HEK293 (cell line): Measurements from ENCODE around the gene EED.

ENCODE experiments used
- CTCF ChIA-PET: fragments of 350-600 bp; formaldehyde crosslinking; extraction: SDS; loops from one replicate; lab custom pipeline; 2021; ENCODE audit warnings: antibody characterized with exemption; lab: Yijun Ruan, JAX
- POLR2A ChIA-PET: fragments of 300-600 bp; formaldehyde crosslinking; extraction: SDS; loops from one replicate; lab custom pipeline; 2020; ENCODE audit warnings: antibody characterized with exemption, inconsistent platforms; lab: Yijun Ruan, JAX
- H3K27ac ChIP-seq: fragments of 200-500 bp; sonication (Bioruptor generic); 2 replicates; pipeline ENCODE4 v1.5.1; 2014; ENCODE audit warnings: low read depth, low read length, control low read depth, inconsistent platforms; ENCODE audit errors: extremely low read depth
- H3K36me3 ChIP-seq, 2 experiments: fragments of 200-500 bp in 1 of 2; sonication (Bioruptor generic) in 1 of 2; 1 replicate in 1 of 2; 2 replicates in 1 of 2; pipeline ENCODE4 v1.5.1; 2014 to 2017; ENCODE audit warnings: inconsistent platforms in 2 of 2, low read length in 2 of 2; ENCODE audit not compliant: control insufficient read depth in 2 of 2, insufficient read depth in 1 of 2
- H3K4me1 ChIP-seq: fragments of 200-500 bp; sonication (Bioruptor generic); 2 replicates; pipeline ENCODE4 v1.5.1; 2014; ENCODE audit warnings: mild to moderate bottlenecking, low read length, inconsistent platforms; ENCODE audit not compliant: control insufficient read depth, insufficient read depth
- H3K4me3 ChIP-seq: 2 replicates; pipeline ENCODE4 v1.5.1; 2011; ENCODE audit warnings: low read depth, mild to moderate bottlenecking, control low read depth, low read length, moderate library complexity
- H3K9me3 ChIP-seq: fragments of 200-500 bp; sonication (Bioruptor generic); 2 replicates; pipeline ENCODE4 v1.5.1; 2014; ENCODE audit warnings: low read depth, low read length, inconsistent platforms; ENCODE audit not compliant: control insufficient read depth, insufficient read depth
- GLI4 ChIP-seq: fragments of 450-650 bp; formaldehyde crosslinking; IDR thresholded peaks from 2 replicates; pipeline ENCODE4 v1.5.1; 2016; ENCODE audit warnings: missing biosample characterization, missing genetic modification characterization
- MEIS1 ChIP-seq: sonication (generic); formaldehyde crosslinking; IDR thresholded peaks from 2 replicates; pipeline ENCODE4 v1.8.1; 2022; ENCODE audit warnings: missing genetic modification reagents, mild to moderate bottlenecking, borderline replicate concordance
- MYNN ChIP-seq: fragments of 450-650 bp; formaldehyde crosslinking; IDR thresholded peaks from 2 replicates; pipeline ENCODE4 v1.5.1; 2016; ENCODE audit warnings: missing biosample characterization, missing genetic modification characterization, borderline replicate concordance
- PBX3 ChIP-seq: sonication (generic); formaldehyde crosslinking; IDR thresholded peaks from 2 replicates; pipeline ENCODE4 v1.8.1; 2022; ENCODE audit warnings: mild to moderate bottlenecking, moderate library complexity, missing genetic modification reagents
- PRDM1 ChIP-seq: fragments of 450-650 bp; formaldehyde crosslinking; IDR thresholded peaks from 2 replicates; pipeline ENCODE4; 2016; ENCODE audit warnings: missing biosample characterization, missing genetic modification characterization
- SALL2 ChIP-seq: fragments of 450-650 bp; formaldehyde crosslinking; IDR thresholded peaks from 2 replicates; pipeline ENCODE4 v1.5.0; 2017; ENCODE audit warnings: missing biosample characterization, mild to moderate bottlenecking, missing genetic modification characterization, borderline replicate concordance
- SP3 ChIP-seq: fragments of 450-650 bp; formaldehyde crosslinking; IDR thresholded peaks from 2 replicates; pipeline ENCODE4 v1.5.1; 2016; ENCODE audit warnings: missing biosample characterization, missing genetic modification characterization
- ZEB2 ChIP-seq: fragments of 450-650 bp; formaldehyde crosslinking; IDR thresholded peaks from 2 replicates; pipeline ENCODE4 v1.5.1; 2016; ENCODE audit warnings: missing biosample characterization, missing genetic modification characterization
- ZNF132 ChIP-seq: fragments of 450-650 bp; formaldehyde crosslinking; IDR thresholded peaks from 2 replicates; pipeline ENCODE4 v1.5.1; 2017; ENCODE audit warnings: missing biosample characterization, missing genetic modification characterization, borderline replicate concordance
- ZNF133 ChIP-seq: fragments of 450-650 bp; formaldehyde crosslinking; IDR thresholded peaks from 2 replicates; pipeline ENCODE4 v1.5.1; 2016; ENCODE audit warnings: missing biosample characterization, missing genetic modification characterization
- ZNF16 ChIP-seq: fragments of 450-650 bp; formaldehyde crosslinking; IDR thresholded peaks from 2 replicates; pipeline ENCODE4 v1.5.1; 2016; ENCODE audit warnings: low read depth, missing biosample characterization, missing genetic modification characterization
- ZNF2 ChIP-seq: fragments of 450-650 bp; formaldehyde crosslinking; IDR thresholded peaks from 2 replicates; pipeline ENCODE4 v1.5.1; 2016; ENCODE audit warnings: missing biosample characterization, missing genetic modification characterization
- ZNF202 ChIP-seq: fragments of 450-650 bp; formaldehyde crosslinking; IDR thresholded peaks from 2 replicates; pipeline ENCODE4 v1.5.1; 2016; ENCODE audit warnings: missing biosample characterization, missing genetic modification characterization, borderline replicate concordance
- ZNF280D ChIP-seq: fragments of 450-650 bp; formaldehyde crosslinking; IDR thresholded peaks from 2 replicates; pipeline ENCODE4 v1.5.1; 2016; ENCODE audit warnings: missing biosample characterization, missing genetic modification characterization
- ZNF600 ChIP-seq: fragments of 450-650 bp; formaldehyde crosslinking; IDR thresholded peaks from 2 replicates; pipeline ENCODE4 v1.5.1; 2016; ENCODE audit warnings: missing biosample characterization, missing genetic modification characterization
- ZNF629 ChIP-seq: fragments of 450-650 bp; formaldehyde crosslinking; IDR thresholded peaks from 2 replicates; pipeline ENCODE4 v1.5.1; 2017; ENCODE audit warnings: missing biosample characterization, missing genetic modification characterization
- ZNF639 ChIP-seq: fragments of 450-650 bp; formaldehyde crosslinking; IDR thresholded peaks from 2 replicates; pipeline ENCODE4 v1.5.1; 2016; ENCODE audit warnings: missing biosample characterization, missing genetic modification characterization
- ZNF670 ChIP-seq: fragments of 450-650 bp; formaldehyde crosslinking; IDR thresholded peaks from 2 replicates; pipeline ENCODE4 v1.5.1; 2016; ENCODE audit warnings: missing biosample characterization, missing genetic modification characterization, low read depth
- ZNF704 ChIP-seq: fragments of 450-650 bp; formaldehyde crosslinking; IDR thresholded peaks from 2 replicates; pipeline ENCODE4 v1.5.1; 2016; ENCODE audit warnings: missing biosample characterization, missing genetic modification characterization
- ZNF776 ChIP-seq: fragments of 450-650 bp; formaldehyde crosslinking; IDR thresholded peaks from 2 replicates; pipeline ENCODE4 v1.5.0; 2017; ENCODE audit warnings: missing biosample characterization, missing genetic modification characterization, borderline replicate concordance
- ZNF791 ChIP-seq: fragments of 450-650 bp; formaldehyde crosslinking; IDR thresholded peaks from 2 replicates; pipeline ENCODE4 v1.5.1; 2016; ENCODE audit warnings: missing biosample characterization, missing genetic modification characterization
- ZSCAN18 ChIP-seq: fragments of 450-650 bp; formaldehyde crosslinking; IDR thresholded peaks from 2 replicates; pipeline ENCODE4 v1.5.1; 2016; ENCODE audit warnings: missing biosample characterization, missing genetic modification characterization

The EED gene

GRCh38 chr11:86197448-86197847 lies 47.1 kb upstream of the EED start (continued):
- TF ChIP-seq ZNF600 (tag by site-specific recombination) (no peak), ZNF132 (tag by site-specific recombination) (no peak), ZNF202 (tag by site-specific recombination) (no peak), MYNN (tag by site-specific recombination) (no peak), ZSCAN18 (tag by site-specific recombination) (no peak), MEIS1 (CRISPR knock-in tag) (no peak), ZNF704 (tag by site-specific recombination) (no peak), ZNF133 (tag by site-specific recombination) (no peak), SP3 (no peak), GLI4 (tag by site-specific recombination) (no peak), ZNF670 (tag by site-specific recombination) (no peak), ZNF639 (tag by site-specific recombination) (no peak)

- POLR2A ChIA-PET = no interaction called here
- Histone ChIP-seq H3K36me3 (no peaks in the 10 kb centered on the region), H3K4me1 (no peaks in the 10 kb centered on the region), H3K9me3 (no peaks in the 10 kb centered on the region), H3K27ac (no peak overlapping the region), H3K4me3 (no peak overlapping the region)
- TF ChIP-seq ZNF16 (tag by site-specific recombination) (no peak), ZEB2 (tag by site-specific recombination) (no peak), ZNF776 (no peak), ZNF2 (tag by site-specific recombination) (no peak), SALL2 (tag by site-specific recombination) (no peak), PBX3 (CRISPR knock-in tag) (no peak), ZNF280D (tag by site-specific recombination) (no peak), ZNF629 (tag by site-specific recombination) (no peak), ZNF791 (tag by site-specific recombination) (no peak), PRDM1 (no peak)
- CTCF ChIA-PET = interaction anchor here (1.1 to 1.2 kb wide), 2 partner anchors 156 to 343 kb away, joined by 3 to 5 read pairs; partner anchors contain the start of gene CCDC83
Observed at GRCh38 chr11:86198139-86198538, 46.4 kb upstream of the EED start.
